ENCODE data around the gene CD247. TPM values are rescaled to one million over a fixed set of nuclear protein-coding genes. Genes with fewer than 3 reads are reported as not detected.

CD247 gene
- total RNA-seq, 1 experiment from 2014 or later, result 1.4 TPM

DNA sequence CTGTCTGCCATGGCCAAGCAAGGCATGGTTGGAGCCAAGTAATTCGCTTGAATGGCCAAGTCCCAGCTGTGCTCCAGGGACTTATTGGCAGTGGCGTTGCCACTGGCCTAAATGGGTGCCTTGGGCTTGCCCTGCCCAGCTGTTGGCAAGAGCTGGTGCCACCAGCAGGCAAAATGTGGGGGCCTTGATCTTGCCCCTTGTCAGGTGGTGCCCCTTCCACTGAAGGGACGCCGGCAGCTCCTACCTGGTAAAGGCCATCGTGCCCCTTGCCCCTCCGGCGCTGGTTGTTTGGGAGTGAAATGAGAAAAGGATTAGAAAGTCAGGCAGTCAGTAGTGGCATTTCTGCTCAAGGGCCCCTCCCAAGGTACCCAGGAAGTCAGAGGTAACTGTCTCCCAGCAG, 85.5 kb downstream of the CD247 start:
- H3K27ac ChIP-seq (ENCODE audit: low read depth, low read length, poor library complexity, severe bottlenecking), result no peak overlapping the region
- no peaks in the 10 kb centered on the region for H3K36me3 ChIP-seq (ENCODE audit: insufficient read depth, low read length, poor library complexity, severe bottlenecking)
- CTCF ChIA-PET, result no interaction called here
- no peak overlapping the region for H3K4me3 ChIP-seq (ENCODE audit: low read depth, low read length, poor library complexity, severe bottlenecking)
- intact Hi-C loops (cut with micrococcal nuclease; ENCODE audit: unreplicated experiment), result no loop called here
- no peak for DNase-seq (ENCODE audit: low spot score)
- BruUV-seq (replicated peaks), result no TSS peak
- POLR2A ChIA-PET (ENCODE audit: low non-redundant PET), result no interaction called here
- TF ChIP-seq, protein P1, sequence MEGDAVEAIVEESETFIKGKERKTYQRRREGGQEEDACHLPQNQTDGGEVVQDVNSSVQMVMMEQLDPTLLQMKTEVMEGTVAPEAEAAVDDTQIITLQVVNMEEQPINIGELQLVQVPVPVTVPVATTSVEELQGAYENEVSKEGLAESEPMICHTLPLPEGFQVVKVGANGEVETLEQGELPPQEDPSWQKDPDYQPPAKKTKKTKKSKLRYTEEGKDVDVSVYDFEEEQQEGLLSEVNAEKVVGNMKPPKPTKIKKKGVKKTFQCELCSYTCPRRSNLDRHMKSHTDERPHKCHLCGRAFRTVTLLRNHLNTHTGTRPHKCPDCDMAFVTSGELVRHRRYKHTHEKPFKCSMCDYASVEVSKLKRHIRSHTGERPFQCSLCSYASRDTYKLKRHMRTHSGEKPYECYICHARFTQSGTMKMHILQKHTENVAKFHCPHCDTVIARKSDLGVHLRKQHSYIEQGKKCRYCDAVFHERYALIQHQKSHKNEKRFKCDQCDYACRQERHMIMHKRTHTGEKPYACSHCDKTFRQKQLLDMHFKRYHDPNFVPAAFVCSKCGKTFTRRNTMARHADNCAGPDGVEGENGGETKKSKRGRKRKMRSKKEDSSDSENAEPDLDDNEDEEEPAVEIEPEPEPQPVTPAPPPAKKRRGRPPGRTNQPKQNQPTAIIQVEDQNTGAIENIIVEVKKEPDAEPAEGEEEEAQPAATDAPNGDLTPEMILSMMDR (conservative IDR thresholded peaks at IDR 0.05; ENCODE audit: low read depth, low read length), result no peak
- no peak for TF ChIP-seq EZH2 (IDR thresholded peaks at IDR 0.05; ENCODE audit: borderline replicate concordance, low read depth, low read length, poor library complexity, severe bottlenecking)
- no peaks in the 10 kb centered on the region for H3K9me3 ChIP-seq (ENCODE audit: low read depth, low read length, poor library complexity, severe bottlenecking)
- H3K27me3 ChIP-seq (replicated peaks; ENCODE audit: insufficient read depth, low read depth, low read length, poor library complexity), result no peaks in the 10 kb centered on the region
- H3K4me1 ChIP-seq (ENCODE audit: insufficient read depth, low read length, poor library complexity, severe bottlenecking), result peaks cover 17% of the 10 kb centered on the region

DNA sequence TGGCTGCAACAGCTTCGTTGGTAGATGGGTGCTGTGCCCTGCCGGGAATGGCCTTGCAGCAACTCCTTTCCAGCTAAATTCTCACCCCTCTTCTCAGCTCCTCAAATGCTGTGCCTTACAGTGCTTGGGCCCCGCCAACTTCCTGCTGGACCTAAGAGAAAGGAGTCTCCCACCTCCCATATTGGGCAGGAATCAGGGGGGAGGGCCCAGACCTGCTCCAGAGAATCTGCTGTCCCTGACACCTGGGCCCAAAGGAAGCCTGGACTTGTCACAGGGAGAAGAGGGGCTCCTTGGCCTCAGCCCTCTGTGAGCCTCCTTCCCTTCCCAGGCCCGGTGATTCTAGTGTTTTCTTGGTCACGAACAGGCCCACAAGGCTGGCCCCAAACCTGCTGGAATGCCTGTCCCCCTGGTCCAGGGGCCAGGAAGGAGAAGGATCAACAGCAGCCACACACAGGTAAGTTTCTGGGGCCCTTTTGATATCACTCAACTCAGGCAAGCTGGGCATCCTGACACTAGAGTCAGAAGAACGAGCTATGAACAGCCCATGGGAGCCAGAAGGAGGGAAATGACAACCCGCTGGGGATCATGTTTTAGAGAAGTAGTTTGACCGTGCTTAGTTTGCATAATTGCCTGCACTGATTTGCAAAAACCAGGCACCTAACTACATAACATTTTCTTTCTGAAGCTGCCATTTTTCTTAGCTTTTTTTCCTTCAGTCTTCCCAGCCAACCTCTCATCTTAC, 86.2 kb downstream of the CD247 start:
- ChIA-PET POLR2A (ENCODE audit: low non-redundant PET) (interaction anchor here (0.6 kb wide), 1 partner anchor 12 kb away, joined by 3 read pairs; no protein-coding TSS in a partner anchor), CTCF (interaction anchor here (0.6 kb wide), 1 partner anchor 60 kb away, joined by 3 read pairs; no protein-coding TSS in a partner anchor)
- Histone ChIP-seq H3K27me3 (replicated peaks; ENCODE audit: insufficient read depth, low read depth, low read length, poor library complexity) (no peaks in the 10 kb centered on the region), H3K9me3 (ENCODE audit: low read depth, low read length, poor library complexity, severe bottlenecking) (no peaks in the 10 kb centered on the region), H3K36me3 (ENCODE audit: insufficient read depth, low read length, poor library complexity, severe bottlenecking) (no peaks in the 10 kb centered on the region), H3K4me1 (ENCODE audit: insufficient read depth, low read length, poor library complexity, severe bottlenecking) (peaks cover 17% of the 10 kb centered on the region), H3K27ac (ENCODE audit: low read depth, low read length, poor library complexity, severe bottlenecking) (no peak overlapping the region), H3K4me3 (ENCODE audit: low read depth, low read length, poor library complexity, severe bottlenecking) (no peak overlapping the region)
- no TSS peak for BruUV-seq (replicated peaks)
- TF ChIP-seq EZH2 (IDR thresholded peaks at IDR 0.05; ENCODE audit: borderline replicate concordance, low read depth, low read length, poor library complexity, severe bottlenecking), result no peak
- TF ChIP-seq, protein P1 (conservative IDR thresholded peaks at IDR 0.05; ENCODE audit: low read depth, low read length), result no peak
- DNase-seq (ENCODE audit: low spot score), result no peak
- intact Hi-C loops (cut with micrococcal nuclease; ENCODE audit: unreplicated experiment), result no loop called here

DNA sequence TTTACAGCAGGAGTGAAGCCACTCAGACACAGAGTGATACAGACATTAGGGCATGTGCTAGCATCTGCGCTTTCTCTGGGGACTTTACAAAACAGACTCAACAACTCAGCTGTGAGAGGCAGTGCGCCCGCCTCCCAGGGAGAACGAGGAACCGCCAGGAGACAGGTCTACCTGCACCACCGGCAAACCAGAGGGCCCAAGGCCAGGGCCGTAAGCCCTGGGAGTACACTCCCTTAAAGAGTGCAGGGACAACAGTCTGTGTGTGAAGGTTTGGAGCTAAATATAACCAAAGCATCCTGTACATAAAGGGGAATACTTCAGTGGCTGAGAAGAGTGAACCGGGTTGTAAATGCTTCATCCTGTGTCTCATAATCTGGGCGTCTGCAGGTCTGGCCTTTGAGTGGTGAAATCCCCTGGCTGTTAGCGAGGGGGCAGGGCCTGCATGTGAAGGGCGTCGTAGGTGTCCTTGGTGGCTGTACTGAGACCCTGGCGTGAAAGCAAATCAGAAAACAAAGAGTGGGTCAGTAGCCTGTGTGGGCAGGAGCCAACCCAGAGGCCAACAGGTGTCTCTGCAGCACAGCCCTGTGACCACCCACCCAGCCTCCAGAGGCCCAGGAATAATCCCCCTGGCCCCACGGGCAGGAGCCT, 86.9 kb downstream of the CD247 start:
- Histone ChIP-seq H3K4me1 (ENCODE audit: insufficient read depth, low read length, poor library complexity, severe bottlenecking) (peaks cover 17% of the 10 kb centered on the region), H3K9me3 (ENCODE audit: low read depth, low read length, poor library complexity, severe bottlenecking) (no peaks in the 10 kb centered on the region), H3K4me3 (ENCODE audit: low read depth, low read length, poor library complexity, severe bottlenecking) (no peak overlapping the region), H3K36me3 (ENCODE audit: insufficient read depth, low read length, poor library complexity, severe bottlenecking) (no peaks in the 10 kb centered on the region), H3K27me3 (replicated peaks; ENCODE audit: insufficient read depth, low read depth, low read length, poor library complexity) (no peaks in the 10 kb centered on the region), H3K27ac (ENCODE audit: low read depth, low read length, poor library complexity, severe bottlenecking) (no peak overlapping the region)
- BruUV-seq (replicated peaks), result no TSS peak
- DNase-seq (ENCODE audit: low spot score), result no peak
- TF ChIP-seq, protein P1 (conservative IDR thresholded peaks at IDR 0.05; ENCODE audit: low read depth, low read length), result no peak
- TF ChIP-seq EZH2 (IDR thresholded peaks at IDR 0.05; ENCODE audit: borderline replicate concordance, low read depth, low read length, poor library complexity, severe bottlenecking), result no peak
- ChIA-PET CTCF (no interaction called here), POLR2A (ENCODE audit: low non-redundant PET) (no interaction called here)
- intact Hi-C loops (cut with micrococcal nuclease; ENCODE audit: unreplicated experiment), result no loop called here
